ENCODE results near the gene ZNF618.

Gene ZNF618

DNA sequence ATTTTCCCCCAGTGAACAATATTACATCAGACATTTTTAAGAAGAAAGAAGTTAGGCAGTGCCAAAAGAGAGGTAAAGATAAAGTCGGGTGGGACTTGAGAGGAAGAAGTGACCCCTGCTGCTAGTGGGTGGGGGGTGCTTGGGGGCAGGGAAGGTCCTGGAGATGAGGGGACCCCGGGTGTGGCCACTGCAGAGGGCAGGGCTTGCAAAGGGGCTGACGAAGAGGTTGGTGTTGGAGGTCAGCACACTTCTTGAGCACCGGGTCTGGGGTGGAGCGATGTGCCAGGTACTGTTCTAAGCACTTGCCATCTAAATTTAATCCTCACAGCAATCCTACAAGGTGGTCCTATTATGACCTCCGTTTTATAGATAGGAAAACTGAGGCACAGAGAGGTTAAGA, 140.0 kb downstream of the ZNF618 start:
- H3K27ac ChIP-seq = no peak overlapping the region
- TF ChIP-seq, protein P1, sequence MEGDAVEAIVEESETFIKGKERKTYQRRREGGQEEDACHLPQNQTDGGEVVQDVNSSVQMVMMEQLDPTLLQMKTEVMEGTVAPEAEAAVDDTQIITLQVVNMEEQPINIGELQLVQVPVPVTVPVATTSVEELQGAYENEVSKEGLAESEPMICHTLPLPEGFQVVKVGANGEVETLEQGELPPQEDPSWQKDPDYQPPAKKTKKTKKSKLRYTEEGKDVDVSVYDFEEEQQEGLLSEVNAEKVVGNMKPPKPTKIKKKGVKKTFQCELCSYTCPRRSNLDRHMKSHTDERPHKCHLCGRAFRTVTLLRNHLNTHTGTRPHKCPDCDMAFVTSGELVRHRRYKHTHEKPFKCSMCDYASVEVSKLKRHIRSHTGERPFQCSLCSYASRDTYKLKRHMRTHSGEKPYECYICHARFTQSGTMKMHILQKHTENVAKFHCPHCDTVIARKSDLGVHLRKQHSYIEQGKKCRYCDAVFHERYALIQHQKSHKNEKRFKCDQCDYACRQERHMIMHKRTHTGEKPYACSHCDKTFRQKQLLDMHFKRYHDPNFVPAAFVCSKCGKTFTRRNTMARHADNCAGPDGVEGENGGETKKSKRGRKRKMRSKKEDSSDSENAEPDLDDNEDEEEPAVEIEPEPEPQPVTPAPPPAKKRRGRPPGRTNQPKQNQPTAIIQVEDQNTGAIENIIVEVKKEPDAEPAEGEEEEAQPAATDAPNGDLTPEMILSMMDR (conservative IDR thresholded peaks at IDR 0.05) = no peak

- H3K27ac ChIP-seq = no peak overlapping the region
- TF ChIP-seq, protein P1 (conservative IDR thresholded peaks at IDR 0.05) = no peak
Observed at GRCh38 chr9:114016629-114017423, 140.7 kb downstream of the ZNF618 start.

GRCh38 chr9:114017741-114018715, 141.9 kb downstream of the ZNF618 start:
- H3K27ac ChIP-seq = no peak overlapping the region
- TF ChIP-seq, protein P1 (conservative IDR thresholded peaks at IDR 0.05) = no peak

- H3K27ac ChIP-seq = no peak overlapping the region
- TF ChIP-seq, protein P1 (conservative IDR thresholded peaks at IDR 0.05) = no peak
Observed at GRCh38 chr9:114021578-114021977, 145.5 kb downstream of the ZNF618 start.

DNA sequence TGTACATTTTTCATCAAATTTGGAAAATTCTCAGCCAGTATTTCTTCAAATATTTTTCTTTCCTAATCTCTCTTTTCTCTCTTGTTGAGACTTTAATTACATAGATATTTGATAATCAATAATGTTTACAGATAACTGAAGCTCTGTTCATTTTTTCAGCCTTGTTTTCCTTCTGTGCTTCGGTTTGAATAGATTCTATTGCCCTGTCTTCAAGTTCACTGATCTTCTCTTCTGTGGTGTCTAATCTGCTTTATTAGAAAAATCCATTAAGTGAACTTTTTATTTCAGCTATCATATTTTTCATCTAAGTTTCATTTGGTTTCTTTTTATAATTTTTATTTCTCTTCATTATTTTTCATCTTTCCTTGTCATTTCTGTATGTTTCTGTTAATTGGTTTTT, 147.9 kb downstream of the ZNF618 start:
- no peak overlapping the region for H3K27ac ChIP-seq
- TF ChIP-seq, protein P1 (conservative IDR thresholded peaks at IDR 0.05) = no peak

DNA sequence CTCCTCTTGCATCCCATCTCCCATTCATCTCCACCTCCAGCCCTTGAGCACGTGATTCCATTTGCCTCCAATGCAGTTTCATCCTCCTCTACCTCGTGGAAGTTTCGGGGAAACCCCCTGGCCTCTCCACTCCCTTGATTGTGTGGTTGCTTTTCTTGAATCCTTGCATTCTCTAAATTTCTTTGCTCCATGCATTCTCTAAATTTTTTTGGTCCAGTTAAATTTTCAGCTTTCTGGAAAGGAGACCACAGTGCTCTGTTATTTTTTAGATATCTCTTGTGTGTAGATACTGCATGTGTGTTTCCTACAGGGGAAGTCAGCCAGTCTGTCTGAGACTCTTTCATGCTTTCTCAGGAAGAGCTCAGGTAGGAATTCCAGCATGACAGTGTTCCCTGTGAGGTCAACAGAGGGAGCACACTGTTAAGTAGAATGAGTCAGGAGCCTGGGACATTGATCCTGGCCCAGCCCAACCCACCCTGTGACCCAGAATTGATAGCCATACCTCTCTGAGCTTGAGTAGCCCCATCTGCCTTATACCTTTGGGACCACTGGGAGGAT, 149.2 kb downstream of the ZNF618 start:
- TF ChIP-seq, protein P1 (conservative IDR thresholded peaks at IDR 0.05) = no peak
- no peak overlapping the region for H3K27ac ChIP-seq

GRCh38 chr9:114025760-114026159, 149.7 kb downstream of the ZNF618 start:
- no peak overlapping the region for H3K27ac ChIP-seq
- TF ChIP-seq, protein P1 (conservative IDR thresholded peaks at IDR 0.05) = no peak
